Thoracic aorta (tissue), 2 donors: ENCODE results near the gene C16orf92. TPM values are rescaled to one million over a fixed set of nuclear protein-coding genes. Genes with fewer than 3 reads are reported as not detected.

Experiments used
- ATAC-seq: fragments of 150-250 bp; one replicate; pipeline ENCODE4 v1.8.0; 2017; ENCODE audit warnings: low read depth; ENCODE audit not compliant: insufficient number of reproducible peaks, low FRiP score
- DNase-seq: peaks from one replicate; pipeline ENCODE4 v3.0.0-alpha.2; 2020; ENCODE audit warnings: low spot score
- H3K27ac ChIP-seq, 2 donors: fragments of 200-600 bp; sonication (generic); 1 replicate in 1 of 2; 2 replicates in 1 of 2; pipeline ENCODE4 v1.5.1; 2016; ENCODE audit warnings: mild to moderate bottlenecking in 2 of 2, moderate library complexity in 2 of 2
- H3K27me3 ChIP-seq: fragments of 200-600 bp; sonication (generic); replicated peaks from 2 replicates; pipeline ENCODE4 v1.6.0; 2016; ENCODE audit warnings: mild to moderate bottlenecking; ENCODE audit not compliant: insufficient read depth
- H3K36me3 ChIP-seq: fragments of 200-600 bp; sonication (generic); one replicate; pipeline ENCODE4 v1.5.1; 2016
- H3K4me1 ChIP-seq, 2 donors: fragments of 200-600 bp; sonication (generic); 1 replicate in 1 of 2; 2 replicates in 1 of 2; pipeline versions ENCODE4 v1.5.1 to v1.6.0; 2016; ENCODE audit warnings: low read depth in 2 of 2, mild to moderate bottlenecking in 1 of 2; ENCODE audit not compliant: control insufficient read depth in 1 of 2
- H3K4me3 ChIP-seq: fragments of 200-600 bp; sonication (generic); 2 replicates; pipeline ENCODE4 v1.5.1; 2016; ENCODE audit warnings: mild to moderate bottlenecking
- H3K9me3 ChIP-seq: fragments of 200-600 bp; sonication (generic); 2 replicates; pipeline ENCODE4 v1.5.1; 2016
- CTCF ChIP-seq: fragments of 200-600 bp; sonication (generic); IDR thresholded peaks from one replicate; pipeline ENCODE4 v1.5.1; 2019; ENCODE audit warnings: antibody characterized with exemption
- total RNA-seq, 2 donors: library from RNA; depleted of rRNA; stranded (reverse); fragments of >200 nt; gene quantifications; one replicate each; pipeline versions ENCODE4 v1.1.0 to v1.2.3, GENCODE V29; 2016

Gene C16orf92
- total RNA-seq, 2 donors from 2014 or later, result not detected

- no peaks in the 10 kb centered on the region for H3K27me3 ChIP-seq
- H3K4me1 ChIP-seq, result peaks cover 20 to 39% of the 10 kb centered on the region in 2 donors
- no peak for TF ChIP-seq CTCF
- no peaks in the 10 kb centered on the region for H3K9me3 ChIP-seq
- H3K36me3 ChIP-seq, result peaks cover 23% of the 10 kb centered on the region
- ATAC-seq (no peak), DNase-seq (no peak)
- no peak overlapping the region for H3K27ac ChIP-seq
- peak overlapping the region; percentile 98 for H3K4me3 ChIP-seq
These were observed 47.0 kb upstream of the C16orf92 start for GRCh38 chr16:29975811-29976511.

DNA sequence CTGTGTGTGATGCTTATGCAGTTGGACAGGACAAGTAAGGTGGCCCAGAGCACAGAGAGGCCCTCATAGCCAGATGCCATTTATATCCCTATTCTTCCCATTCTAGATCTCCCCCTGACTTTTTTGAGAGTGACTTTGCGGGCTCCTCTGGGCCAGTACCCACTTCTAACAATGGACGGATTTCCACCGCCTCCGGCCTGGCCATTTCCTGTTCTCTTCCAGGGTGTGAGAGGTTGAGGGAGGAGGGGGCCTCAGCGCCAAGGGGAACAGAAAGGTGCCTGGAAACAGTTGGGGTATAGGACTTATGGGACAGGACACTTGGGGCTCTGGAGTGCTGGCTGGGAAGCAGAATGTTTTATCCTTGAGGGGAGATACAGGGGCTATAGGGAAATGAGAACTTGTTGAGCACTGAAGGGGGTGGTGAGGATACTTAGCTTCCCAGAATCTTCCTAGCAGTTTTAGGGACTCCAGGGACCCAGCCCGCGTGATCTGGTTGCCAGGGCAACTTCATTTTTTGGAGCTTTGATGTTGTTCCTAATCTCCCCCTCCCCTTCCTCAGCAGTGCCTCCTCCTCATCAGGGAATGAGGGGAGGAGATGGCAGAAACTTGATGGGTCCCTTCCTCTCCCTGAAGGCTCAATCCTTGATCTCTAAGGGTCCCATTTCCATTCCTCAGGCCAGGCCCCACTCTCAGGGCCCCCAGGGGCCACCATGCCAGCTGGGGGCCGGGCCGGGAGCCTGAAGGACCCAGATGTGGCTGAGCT lies 45.8 kb upstream of the C16orf92 start:
- Histone ChIP-seq H3K27me3 (no peaks in the 10 kb centered on the region), H3K27ac (no peak overlapping the region), H3K9me3 (no peaks in the 10 kb centered on the region), H3K4me1 (peaks cover 20 to 39% of the 10 kb centered on the region in 2 donors), H3K36me3 (peaks cover 36% of the 10 kb centered on the region), H3K4me3 (peak overlapping the region; percentile 98)
- ATAC-seq (no peak), DNase-seq (no peak)
- TF ChIP-seq CTCF, result no peak

DNA sequence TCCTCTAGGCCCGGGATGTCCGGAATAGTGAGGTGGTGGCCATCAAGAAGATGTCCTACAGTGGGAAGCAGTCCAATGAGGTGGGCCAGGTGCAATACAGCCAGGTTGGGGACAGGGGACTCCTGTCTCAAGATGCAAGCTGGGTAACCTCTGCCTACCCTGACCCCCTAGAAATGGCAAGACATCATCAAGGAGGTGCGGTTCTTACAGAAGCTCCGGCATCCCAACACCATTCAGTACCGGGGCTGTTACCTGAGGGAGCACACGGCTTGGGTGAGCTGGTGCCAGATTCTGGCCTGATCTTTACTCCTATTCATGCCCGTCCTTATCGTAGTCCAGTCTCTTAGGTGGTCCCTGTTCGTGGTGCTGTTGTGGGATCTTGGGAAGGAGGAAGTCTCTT lies 44.9 kb upstream of the C16orf92 start:
- Histone ChIP-seq H3K9me3 (no peaks in the 10 kb centered on the region), H3K27ac (no peak overlapping the region), H3K27me3 (no peaks in the 10 kb centered on the region), H3K36me3 (peaks cover 45% of the 10 kb centered on the region), H3K4me1 (peaks cover 20 to 38% of the 10 kb centered on the region in 2 donors), H3K4me3 (no peak overlapping the region)
- ATAC-seq, result no peak
- no peak for DNase-seq
- no peak for TF ChIP-seq CTCF

GRCh38 chr16:29978564-29979270 lies 44.3 kb upstream of the C16orf92 start:
- Histone ChIP-seq H3K27me3 (no peaks in the 10 kb centered on the region), H3K4me1 (peaks cover 20 to 36% of the 10 kb centered on the region in 2 donors), H3K27ac (no peak overlapping the region), H3K36me3 (peaks cover 51% of the 10 kb centered on the region), H3K4me3 (no peak overlapping the region), H3K9me3 (no peaks in the 10 kb centered on the region)
- ATAC-seq, result no peak
- no peak for DNase-seq
- TF ChIP-seq CTCF, result no peak
